GM21825 (cell line): ENCODE data around the gene NDUFS7.

Source experiments
- ATAC-seq: cut with Tn5 transposase; IDR thresholded peaks from one replicate; pipeline ENCODE4 v1.9.1; 2021; ENCODE audit warnings: mild to moderate bottlenecking, moderate library complexity; ENCODE audit not compliant: unreplicated experiment

Gene NDUFS7

DNA sequence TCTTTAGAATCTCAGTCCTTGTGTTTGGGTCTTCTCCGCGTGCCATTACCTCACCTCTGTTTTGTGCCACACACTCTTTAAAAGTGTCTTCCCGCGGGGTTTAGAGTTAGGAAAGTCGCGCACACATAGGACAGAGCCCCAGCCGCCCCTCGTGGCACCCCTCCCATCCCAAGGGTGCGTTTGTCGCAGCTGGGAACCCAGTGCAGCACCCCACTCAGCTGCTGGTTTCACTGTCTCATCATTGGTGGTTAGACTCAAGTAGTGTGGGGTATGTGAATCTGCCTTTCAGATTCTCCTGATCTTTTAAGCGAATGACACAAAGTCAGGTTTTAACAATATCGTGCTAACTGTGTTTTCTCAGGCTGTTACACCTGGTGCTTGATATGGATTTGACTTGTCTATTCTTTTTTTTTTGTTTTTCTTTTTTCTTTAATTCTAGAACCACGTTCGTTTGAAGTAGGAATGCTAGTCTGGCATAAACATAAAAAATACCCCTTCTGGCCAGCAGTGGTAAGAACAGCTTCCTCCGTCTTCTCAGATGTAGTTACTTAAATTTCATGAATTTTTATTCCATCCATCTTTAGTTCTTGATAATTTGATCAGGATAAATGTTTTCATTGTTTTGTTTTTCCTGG is 19.5 kb upstream of the NDUFS7 start:
- no peak for ATAC-seq

DNA sequence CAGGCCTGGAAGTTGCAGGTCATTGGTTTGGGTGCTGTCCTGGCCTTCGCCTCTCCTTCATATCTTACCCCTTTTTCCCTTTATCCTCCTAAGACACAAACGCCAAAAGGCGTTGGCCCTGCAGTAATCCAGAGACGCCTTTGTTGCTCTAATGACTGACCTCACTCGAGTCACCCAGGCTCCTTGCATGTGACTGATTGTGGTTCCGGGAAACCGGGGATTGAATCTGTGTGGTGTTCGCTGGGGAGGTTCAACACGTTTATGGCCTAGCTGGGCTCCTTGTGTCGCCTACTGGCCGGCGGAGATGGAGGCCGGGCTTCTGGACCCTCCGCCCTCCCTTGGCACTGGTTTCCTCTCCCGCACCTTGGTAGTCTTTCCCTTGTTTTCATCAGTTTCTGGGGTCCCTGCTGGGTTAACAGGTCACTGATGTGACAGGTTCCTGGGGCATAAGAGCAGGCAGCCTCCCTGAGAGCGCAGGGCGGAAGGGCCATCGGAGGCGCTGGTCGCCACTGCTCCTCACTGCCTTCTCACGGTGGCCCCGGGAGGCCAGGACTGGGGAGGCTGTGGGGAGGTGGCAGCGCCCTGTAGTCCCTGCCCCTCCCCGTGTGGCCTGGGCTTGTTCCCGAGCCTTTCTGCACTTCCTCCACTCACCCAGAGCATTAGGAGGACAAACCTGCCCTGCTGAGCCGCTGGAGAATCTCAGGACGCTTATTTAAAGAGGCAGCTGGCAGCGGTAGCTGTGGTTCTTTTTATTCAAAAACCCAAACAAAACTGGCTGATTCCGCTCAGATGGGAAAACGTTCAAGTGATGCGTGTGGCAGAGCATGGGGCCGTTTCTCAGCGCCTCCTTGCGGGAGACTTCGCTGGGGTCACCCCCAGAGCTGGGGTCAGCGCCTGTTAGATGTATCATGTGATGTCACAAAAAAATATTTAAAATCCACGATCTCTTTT is 18.1 kb upstream of the NDUFS7 start:
- no peak for ATAC-seq

DNA sequence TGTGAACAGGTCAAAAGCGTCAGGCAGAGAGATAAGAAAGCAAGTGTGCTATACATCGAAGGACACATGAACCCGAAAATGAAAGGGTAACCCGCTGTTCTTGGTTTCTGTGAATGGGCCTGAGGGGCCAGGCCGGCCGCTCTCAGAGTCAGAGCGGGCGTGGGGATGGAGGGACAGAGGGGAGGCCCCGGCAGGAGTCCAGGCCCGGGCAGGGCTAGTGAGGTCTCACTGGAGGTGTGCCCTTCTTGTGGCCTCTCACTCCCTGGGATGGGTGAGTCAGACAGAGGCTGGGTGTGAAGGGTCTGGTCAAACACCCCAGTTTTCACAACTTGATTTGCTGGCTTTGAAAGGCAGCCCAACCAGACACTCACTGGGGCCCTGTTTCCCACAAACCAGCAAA is 17.4 kb upstream of the NDUFS7 start:
- no peak for ATAC-seq

DNA sequence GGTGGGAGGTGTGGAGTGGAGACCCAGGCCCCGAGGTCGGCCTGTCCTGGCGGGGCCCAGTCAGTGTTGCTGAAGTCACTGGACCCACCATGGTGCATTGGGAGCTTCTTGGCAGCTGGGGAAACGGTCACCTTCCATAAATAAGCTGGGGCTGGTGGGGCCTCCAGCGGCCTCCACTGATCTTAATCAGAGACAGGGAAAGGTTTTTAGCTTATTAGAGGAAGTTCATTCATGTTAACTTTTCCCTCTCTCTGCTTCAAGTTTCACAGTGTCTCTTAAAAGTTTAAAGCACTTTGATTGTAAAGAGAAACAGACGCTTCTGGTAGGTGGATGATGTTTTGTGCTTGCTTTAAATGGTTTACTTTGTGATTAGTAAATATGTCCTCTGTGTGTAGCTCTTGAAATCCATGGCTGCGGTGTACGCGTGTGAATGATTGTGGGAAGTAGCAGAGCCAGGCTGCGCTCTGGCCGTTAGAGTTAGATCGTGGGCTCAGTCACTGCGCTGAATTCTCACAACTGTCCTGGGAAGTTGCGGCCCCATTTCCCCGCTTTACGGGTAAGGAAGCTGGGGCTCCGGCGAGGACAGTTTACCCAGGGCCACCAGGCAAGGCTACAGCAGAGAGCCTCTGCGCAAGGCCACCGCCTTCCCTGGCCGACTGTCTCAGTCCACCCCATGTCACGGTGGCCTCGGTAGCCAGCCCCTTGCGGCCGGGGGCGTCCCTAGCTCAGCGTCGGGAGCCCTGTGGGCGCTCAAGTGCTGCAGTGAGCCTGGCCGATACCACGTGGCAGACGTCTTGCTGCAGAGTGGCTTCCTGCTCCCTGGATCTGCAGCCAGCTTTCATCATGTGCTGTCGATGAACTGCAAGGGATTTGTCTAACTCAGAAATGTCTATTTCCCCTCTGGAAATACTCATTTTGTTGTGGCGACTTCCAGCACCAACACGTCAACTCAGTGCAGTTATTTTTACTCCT is 16.5 kb upstream of the NDUFS7 start:
- ATAC-seq, result no peak

DNA sequence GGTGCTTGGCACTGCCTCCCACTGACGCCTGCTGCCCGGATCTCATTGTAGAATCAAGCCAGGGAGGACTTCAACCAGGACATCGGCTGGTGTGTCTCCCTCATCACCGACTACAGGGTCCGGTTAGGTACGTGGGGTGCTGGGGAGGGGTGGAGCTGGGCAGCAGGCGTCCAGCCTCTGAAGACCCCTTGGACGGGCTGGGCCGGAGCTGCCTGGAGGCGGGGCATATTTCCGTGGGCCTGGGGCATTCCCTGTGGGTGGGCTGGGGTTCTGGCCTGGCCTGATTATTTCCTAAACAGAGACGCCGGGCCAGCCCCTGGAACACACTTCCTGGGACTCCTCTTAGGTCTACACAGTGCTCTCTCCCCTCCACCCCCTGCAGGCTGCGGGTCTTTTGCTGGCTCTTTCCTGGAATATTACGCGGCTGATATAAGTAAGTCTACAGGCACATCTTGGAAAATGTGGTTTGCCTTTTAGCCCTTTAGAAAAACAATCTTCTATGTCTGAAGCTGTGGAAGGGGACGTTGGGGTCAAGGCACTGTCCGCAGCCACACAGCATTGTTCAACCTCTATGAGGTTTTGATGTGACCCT is 14.4 kb upstream of the NDUFS7 start:
- ATAC-seq, result no peak

DNA sequence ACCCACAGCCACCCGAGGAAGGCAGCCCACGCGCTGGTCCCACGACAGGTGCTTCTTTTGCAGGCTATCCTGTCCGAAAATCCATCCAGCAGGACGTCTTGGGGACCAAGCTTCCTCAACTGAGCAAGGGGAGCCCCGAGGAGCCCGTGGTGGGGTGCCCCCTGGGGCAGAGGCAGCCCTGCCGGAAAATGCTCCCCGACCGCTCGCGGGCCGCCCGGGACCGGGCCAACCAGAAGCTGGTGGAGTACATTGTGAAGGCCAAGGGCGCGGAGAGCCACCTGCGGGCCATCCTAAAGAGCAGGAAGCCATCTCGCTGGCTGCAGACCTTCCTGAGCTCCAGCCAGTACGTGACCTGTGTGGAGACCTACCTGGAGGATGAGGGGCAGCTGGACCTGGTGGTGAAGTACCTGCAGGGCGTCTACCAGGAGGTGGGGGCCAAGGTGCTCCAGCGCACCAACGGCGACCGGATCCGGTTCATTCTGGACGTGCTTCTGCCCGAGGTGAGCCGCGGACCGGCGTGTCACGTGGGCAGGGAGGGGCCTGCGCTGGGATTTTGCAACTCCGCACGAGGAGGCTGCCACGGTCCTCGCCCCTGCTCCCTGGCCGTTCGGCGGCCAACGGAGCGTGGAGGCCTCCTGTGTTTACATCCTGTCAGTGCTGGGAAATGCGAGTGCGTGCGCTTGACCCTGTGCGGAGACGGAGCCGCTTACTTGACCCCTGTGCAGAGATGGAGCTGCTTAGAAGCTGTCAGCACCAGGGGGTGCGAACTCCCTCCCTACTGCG is 12.9 kb upstream of the NDUFS7 start:
- ATAC-seq, result no peak

DNA sequence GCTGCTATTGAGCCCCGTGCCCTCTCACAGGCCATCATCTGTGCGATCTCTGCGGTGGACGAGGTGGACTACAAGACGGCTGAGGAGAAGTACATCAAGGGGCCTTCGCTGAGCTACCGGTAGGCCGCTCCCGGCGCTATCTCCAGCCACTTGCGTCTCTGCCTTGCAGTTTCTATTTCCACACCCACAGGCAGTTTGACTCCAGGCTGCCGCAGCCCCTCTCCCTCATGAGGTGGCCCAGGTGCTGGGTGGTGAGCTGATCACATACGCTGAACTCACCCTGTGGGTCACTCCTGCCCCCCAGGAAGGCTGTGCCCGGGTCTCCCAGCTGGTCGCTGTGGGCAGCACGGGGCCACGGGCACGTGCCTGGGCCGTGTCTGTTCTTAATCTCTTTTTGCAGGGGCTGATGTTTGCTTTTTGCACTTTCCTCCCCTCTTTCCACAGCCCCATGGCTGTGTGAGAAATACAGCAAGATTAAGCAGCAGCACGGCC is 10.6 kb upstream of the NDUFS7 start:
- no peak for ATAC-seq

DNA sequence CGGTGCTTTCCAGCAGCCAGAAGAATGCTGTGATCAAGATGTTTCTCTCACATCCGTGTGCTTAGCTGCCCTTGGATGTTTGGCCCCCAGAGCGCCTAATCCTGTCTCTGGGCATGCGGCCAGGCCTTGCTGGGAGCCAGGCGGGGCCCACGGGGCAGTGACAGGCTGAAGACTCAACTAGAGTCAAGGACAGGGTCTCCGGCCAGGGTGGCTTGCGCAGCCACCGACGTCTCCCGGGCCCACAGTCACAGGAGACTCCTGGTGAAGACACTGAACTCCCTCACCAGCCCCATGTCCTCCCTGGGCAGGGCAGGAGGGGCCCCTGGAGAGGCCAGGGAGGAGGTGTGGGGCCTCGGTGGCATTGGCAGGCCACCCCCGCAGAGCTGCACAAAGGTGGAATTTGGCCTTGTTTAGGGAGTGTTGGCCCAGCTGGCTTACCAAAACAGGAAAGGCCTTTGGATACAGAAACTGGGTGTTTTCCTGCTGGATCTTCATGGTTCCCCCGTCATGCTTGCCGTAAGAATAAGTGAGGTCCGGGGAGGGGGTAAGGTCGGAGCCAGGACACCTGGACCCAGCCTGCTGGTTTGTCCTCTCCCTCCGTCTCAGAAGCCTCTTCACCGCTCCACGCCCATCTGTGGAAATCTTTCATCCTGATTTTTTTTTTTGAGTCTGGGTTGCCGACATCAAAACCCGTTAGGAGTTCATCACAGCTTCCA is 10.0 kb upstream of the NDUFS7 start:
- ATAC-seq, result no peak

DNA sequence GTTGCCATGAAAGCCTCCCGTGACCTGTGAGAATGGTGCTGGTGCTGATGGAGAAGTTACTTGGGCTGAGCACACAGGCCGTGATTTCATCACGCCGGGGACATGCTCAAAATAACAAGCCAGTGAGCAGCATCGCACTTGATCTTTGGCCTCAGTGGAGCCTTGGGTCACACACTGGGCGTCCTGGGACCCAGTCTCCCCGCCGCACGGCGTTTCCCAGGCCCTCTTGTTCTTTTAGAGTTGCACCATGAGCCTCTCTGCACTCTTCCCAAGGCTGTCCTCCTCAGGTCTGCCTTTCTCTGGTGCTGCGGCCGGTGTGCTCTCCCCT is 9.5 kb upstream of the NDUFS7 start:
- ATAC-seq, result no peak

DNA sequence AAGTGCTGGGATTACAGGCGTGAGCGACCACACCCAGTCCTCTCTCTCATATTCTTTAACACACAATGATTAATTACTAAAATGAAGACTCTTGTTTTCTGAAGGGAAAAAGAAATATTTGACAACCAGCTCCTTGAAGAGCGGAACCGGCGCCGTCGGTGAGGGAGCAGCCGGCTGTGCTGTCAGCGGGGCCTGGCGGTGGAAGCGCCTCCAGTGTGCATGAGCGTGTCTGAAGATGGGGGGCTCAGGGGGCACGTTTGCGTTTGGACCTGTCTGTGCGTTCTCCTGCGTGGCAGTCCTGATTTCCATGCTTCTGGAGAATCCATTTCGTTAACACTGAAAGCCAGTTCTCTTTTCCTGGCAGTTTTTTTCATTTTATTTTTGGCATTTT is 7.3 kb upstream of the NDUFS7 start:
- no peak for ATAC-seq

DNA sequence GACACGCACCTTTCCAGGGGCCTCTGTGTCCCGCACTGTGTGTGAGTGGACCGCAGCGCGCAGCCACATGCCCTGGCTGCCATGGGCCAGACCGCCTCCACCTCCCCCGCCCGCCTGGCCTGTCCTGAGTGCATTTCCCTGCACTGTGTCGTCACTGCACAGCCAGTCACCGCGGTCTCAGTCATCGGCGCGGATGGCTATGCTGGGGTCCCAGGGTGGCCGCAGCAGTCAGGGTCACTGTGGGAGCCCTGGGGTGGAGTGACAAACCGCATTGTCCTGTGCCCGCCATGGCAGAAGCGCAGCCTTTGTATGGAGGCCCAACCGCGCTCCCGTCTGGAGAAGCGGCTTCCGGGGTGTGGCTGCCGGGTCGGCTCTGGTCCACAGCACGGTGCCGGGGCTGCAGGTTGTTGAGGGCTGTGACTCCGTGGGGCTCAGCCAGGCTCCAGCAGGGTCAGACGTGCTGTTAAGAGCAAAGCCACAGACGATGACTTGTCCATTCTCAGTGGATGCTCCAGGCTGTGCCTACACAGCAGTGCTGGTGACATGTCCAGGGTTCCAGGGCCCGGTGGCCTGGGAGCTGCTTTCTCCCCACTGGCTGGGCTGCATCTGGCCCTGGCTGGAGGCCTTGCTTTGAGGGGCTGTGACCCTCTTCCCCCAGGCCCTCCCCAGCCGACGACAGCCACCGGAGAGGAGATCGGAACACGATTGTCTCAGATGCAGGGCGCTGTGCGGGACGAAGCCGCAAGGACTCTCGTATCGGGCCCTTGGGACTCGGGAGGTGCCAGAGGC is 6.3 kb upstream of the NDUFS7 start:
- ATAC-seq, result no peak

DNA sequence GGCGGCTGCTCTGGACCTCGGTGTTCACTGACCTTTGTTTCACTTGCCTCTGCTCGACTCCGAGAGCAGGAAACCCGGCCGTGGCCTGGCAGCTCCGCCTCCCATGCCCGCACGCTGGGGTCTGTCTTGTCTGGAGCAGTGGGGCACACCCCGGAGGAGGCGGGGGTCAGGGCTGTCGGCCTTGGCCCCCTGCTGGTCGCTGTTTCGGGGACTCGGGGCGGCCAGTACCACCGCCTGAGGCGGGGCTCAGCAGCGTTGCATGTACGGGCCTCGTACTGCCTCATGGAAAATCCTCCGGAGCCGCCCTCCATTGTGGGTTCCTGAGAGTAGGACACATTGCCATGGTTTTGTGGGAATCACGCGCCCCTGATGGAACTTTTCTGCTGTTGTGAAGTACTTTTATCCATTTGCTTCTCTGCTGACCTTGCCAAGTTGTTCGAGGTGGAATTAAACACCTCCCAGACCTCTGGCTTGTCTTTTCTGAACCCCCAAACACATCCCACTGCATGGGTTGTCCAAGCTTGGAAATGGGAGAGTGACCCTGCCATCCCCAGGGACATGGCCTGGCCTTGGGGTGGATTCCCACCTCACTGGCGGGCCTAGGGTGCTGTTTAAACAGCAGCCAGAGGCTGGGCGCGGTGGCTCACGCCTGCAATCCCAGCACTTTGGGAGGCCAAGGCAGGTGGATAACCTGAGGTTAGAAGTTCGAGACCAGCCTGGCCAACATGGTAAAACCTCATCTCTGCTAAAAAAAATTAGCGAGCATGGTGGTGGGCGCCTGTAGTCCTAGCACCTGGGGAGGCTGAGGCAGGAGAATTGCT is 5.5 kb upstream of the NDUFS7 start:
- no peak for ATAC-seq

DNA sequence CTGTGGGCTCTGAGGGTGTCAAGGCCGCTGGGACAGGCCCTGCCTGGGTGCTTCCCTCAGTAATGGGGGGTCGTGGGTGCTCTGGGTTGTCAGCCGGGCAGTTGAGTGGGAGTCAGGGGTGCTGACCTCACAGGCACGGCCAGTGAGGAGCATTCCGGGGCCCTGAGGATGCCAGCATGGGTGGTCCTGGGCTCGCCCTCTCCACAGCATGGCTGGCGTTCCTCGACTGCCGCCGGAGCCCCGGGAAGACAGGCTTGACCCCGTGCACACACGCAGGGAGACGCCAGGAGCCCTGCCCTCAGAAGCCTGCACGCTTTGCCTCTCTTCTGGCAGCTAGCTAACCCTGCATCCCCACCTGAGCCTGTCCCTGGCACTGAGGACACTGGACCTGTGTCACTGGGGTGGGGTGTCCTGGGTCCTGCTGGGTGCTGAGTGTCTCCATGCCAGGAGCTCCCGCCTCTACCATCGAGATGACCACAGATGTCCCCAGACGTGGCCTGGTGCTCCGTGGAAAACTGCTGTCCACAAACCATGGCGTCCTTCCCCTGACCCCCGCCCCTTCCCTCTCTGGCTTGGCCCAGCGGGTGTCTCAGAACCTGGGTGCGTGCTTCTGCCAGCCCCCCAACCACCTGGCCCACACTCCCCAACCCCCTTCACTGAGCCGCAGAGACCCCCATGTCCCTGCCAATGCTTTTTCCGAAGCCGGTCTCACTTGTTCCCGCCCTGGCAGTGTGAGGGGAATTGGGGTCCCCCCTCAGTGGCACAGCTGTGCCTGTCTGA is 4.4 kb upstream of the NDUFS7 start:
- ATAC-seq, result no peak

DNA sequence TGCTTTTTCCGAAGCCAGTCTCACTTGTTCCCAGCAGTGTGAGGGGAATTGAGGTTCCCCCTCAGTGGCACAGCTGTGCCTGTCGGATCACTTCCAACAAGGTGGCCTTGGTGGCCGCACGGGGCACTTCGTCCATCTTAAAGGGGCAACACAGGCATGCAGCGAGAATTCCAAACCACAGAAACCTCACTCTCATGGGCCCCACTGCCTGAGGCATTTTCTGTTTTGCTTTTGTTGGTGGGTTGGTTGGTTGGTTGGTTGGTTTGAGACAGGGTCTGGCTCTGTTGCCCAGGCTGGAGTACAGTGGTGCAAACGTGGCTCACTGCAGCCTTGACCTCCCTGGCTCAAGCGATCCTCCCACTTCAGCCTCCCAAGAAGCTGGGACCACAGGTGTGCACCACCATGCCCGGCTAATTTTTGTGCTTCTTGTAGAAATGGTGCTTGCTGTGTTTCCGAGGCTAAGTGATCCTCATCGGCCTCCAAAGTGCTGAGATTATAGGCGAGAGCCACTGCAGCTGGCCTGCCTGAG is 3.7 kb upstream of the NDUFS7 start:
- no peak for ATAC-seq

DNA sequence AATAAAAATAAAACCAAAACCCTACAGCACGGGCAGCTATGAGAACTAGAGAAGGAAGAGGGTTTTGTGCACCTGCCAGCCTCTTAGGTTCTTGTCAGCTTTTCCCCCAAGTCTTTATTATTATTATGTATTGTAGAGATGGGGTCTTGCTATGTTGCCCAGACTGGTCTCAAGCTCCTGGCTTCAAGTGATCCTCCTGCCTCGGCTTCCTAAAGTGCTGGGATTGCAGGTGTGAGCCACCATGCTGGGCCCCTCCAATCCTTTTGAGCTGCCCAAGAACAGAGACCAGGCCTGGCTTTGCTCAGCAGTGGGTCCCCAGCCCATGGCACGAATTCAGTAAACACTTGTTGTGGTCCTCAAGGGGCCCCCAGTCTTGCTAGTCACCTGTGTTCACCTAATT is 1.5 kb upstream of the NDUFS7 start:
- ATAC-seq, result no peak

DNA sequence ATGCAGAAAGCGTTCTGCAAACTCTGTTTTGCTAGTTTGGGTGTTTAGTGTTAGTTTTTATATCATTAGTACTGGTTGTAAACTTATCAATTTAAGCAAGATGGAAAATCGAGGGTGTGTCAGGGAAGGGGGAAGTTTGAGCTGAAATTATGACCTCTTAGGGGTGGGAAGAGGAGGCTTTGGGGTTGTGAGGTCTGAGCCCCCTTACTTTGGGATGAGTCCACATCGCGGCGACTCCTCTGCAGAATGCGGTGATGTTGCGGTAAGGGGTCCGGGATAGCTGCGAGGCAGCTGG is 743 bp upstream of the NDUFS7 start:
- no peak for ATAC-seq

DNA sequence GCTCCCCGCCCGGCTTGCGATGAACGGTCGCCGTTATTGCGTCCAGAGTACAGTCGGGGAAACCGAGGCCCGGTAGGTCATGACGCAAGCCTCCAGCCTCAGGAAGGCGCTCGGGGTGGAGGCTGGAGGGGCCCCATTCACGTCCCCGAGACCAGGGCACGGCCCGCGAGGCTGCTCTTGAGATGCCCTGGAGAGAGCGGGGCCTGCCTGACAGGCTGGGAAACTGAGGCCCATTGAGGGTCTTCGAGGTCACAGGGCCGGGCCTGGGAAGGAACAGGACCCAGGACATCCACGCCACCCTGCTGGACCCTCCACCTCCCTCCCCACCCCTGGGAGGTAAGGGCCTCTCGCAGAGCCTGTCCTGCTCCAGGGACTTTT is 367 bp downstream of the NDUFS7 start:
- ATAC-seq, result peak; percentile 14
